NOMO-1 treated with dmso at 0.1 percent for 144 hours (cell line): ENCODE results near the gene ADCY2.

ENCODE experiments used
- DNase-seq: peaks from one replicate; lab custom pipeline; 2025; ENCODE audit not compliant: unreplicated experiment; lab: John Stamatoyannopoulos, UW

The ADCY2 gene

GRCh38 chr5:7500256-7500655 is 104.3 kb downstream of the ADCY2 start:
- DNase-seq: no peak

GRCh38 chr5:7501061-7501460 is 105.1 kb downstream of the ADCY2 start:
- DNase-seq: no peak

- no peak for DNase-seq
These were observed 107.6 kb downstream of the ADCY2 start for GRCh38 chr5:7503564-7503963.

GRCh38 chr5:7515284-7515914 is 119.5 kb downstream of the ADCY2 start:
- DNase-seq: no peak

- no peak for DNase-seq
These were observed 120.3 kb downstream of the ADCY2 start for GRCh38 chr5:7516253-7516652.

GRCh38 chr5:7517006-7517405 is 121.1 kb downstream of the ADCY2 start:
- DNase-seq: no peak

- no peak for DNase-seq
These were observed 123.1 kb downstream of the ADCY2 start for GRCh38 chr5:7518947-7519560.

- DNase-seq: no peak
These were observed 123.6 kb downstream of the ADCY2 start for GRCh38 chr5:7519564-7519963.

- no peak for DNase-seq
These were observed 133.9 kb downstream of the ADCY2 start for GRCh38 chr5:7529880-7530279.

GRCh38 chr5:7533941-7534340 is 138.0 kb downstream of the ADCY2 start:
- DNase-seq: no peak

GRCh38 chr5:7534505-7534904 is 138.6 kb downstream of the ADCY2 start:
- DNase-seq: no peak

GRCh38 chr5:7537573-7537972 is 141.6 kb downstream of the ADCY2 start:
- DNase-seq: no peak

- no peak for DNase-seq
These were observed 143.6 kb downstream of the ADCY2 start for GRCh38 chr5:7539571-7539970.

- no peak for DNase-seq
These were observed 145.0 kb downstream of the ADCY2 start for GRCh38 chr5:7540736-7541485.

GRCh38 chr5:7541898-7542297 is 146.0 kb downstream of the ADCY2 start:
- no peak for DNase-seq

GRCh38 chr5:7546555-7546954 is 150.6 kb downstream of the ADCY2 start:
- no peak for DNase-seq

- no peak for DNase-seq
These were observed 152.7 kb downstream of the ADCY2 start for GRCh38 chr5:7548596-7548995.

GRCh38 chr5:7565559-7565958 is 169.6 kb downstream of the ADCY2 start:
- no peak for DNase-seq

GRCh38 chr5:7576023-7576715 is 180.2 kb downstream of the ADCY2 start:
- no peak for DNase-seq

- DNase-seq: no peak
These were observed 181.4 kb downstream of the ADCY2 start for GRCh38 chr5:7577381-7577780.

GRCh38 chr5:7578071-7578470 is 182.1 kb downstream of the ADCY2 start:
- DNase-seq: no peak

- no peak for DNase-seq
These were observed 188.8 kb downstream of the ADCY2 start for GRCh38 chr5:7584749-7585148.
